NCI-H146 treated with DMSO at 0.1 percent for 48 hours (cell line): ENCODE measurements around the gene OTUB1.
"Not testable (repeated sequence)": the region's sequence is repeated elsewhere in the genome, so short reads cannot be mapped to it uniquely, and the experiment has no call there.

ENCODE experiments used
- DNase-seq: peaks from one replicate; lab custom pipeline; 2025; ENCODE audit not compliant: unreplicated experiment; lab: John Stamatoyannopoulos, UW

The OTUB1 gene

DNA sequence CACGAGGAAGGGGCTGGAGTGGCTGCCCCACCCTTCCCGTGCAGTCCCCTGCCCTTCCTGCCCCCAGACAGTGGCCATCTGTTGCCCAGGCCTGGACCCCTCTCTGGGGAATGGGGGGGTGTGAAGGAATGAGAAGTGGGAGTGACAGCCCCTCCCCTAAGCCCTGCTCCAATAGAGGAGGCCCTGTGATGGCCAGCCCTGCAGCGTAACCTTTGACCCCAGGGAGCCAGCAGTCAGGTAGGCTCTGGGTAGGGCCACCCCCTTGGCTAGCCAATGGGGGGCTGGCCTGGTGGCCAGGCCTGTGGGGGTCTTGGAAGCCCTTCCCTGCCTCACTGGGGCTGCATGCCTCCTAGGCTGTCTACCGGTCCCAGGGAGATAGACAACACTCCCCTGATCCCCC is 56.1 kb downstream of the OTUB1 start:
- no peak for DNase-seq

GRCh38 chr11:64043545-64043944 is 57.3 kb downstream of the OTUB1 start:
- DNase-seq = no peak

DNA sequence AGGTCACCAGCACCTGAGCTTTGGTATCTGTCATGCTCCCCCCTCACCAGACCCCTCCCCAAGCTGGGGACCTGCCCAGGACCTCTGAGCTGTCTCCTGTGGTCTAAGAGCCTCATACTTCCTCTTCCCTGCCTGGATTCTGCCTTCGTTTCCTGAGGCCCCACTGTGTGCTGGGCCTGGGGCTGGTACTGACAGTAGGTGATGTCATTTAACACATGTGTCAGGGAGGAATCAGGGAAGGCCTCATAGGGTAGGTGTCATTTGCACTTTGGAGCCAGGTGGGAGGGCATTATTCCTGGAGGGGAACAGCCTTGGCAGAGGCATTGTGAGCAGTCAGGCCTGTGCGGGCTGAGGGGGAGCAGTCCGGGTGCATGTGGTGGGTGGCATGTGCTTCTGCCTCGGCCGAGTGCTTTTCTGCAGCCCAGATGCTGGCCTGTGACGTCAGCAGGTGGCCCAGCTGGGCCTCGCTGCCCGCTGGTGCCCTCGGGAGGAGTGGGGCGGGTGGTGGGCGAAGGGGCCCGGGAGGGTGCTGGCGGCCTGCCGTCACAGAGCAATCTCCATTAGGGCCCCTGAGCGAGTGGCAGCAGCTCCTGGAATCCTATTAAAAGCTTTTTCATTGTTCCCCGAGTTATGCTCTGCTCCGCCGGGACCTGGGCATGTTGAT is 58.6 kb downstream of the OTUB1 start:
- no peak for DNase-seq

DNA sequence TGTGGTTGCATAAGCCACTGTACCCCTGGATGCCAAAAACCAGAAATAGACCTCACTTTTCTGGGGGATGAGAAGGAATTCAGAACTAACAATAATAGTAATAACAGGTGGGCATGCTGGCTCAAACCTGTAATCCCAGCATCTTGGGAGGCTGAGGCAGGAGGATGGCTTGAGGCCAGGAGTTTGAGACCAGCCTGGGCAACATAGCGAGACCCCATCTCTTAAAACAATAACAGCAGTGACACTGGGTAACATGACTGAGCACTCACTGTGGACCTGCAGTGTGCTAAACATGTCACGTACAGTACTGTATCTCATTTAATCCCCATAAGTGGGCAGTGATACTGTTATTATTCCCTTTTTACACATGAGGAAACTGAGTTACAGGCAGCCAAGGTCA is 59.5 kb downstream of the OTUB1 start:
- no peak for DNase-seq

DNA sequence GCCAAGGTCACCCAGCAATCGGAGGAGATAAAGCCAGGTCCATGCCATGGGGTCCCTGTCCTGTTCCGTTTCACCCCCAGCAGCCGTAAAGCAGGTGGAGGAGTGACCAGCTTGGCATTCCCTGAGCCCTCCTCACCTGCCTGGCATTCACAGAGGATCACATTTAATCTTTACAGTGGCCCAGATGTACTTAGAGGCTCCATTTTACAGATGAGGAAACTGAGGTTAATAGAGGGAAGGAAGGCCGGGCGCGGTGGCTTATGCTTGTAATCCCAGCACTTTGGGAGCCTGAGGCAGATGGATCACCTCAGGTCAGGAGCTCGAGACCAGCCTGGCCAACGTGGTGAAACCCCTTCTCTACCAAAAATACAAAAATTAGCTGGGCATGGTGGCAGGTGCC is 61.1 kb downstream of the OTUB1 start:
- DNase-seq = not testable (repeated sequence)
